ENCODE data around the gene MAB21L4. TPM values are rescaled to one million over a fixed set of nuclear protein-coding genes. Genes with fewer than 3 reads are reported as not detected.
A peak's percentile ranks its signal among the peaks of the same experiment; 100 is the strongest.

The MAB21L4 gene
- total and polyA plus RNA-seq, 2 donors from 2014 or later = 6.1 to 28.5 TPM

DNA sequence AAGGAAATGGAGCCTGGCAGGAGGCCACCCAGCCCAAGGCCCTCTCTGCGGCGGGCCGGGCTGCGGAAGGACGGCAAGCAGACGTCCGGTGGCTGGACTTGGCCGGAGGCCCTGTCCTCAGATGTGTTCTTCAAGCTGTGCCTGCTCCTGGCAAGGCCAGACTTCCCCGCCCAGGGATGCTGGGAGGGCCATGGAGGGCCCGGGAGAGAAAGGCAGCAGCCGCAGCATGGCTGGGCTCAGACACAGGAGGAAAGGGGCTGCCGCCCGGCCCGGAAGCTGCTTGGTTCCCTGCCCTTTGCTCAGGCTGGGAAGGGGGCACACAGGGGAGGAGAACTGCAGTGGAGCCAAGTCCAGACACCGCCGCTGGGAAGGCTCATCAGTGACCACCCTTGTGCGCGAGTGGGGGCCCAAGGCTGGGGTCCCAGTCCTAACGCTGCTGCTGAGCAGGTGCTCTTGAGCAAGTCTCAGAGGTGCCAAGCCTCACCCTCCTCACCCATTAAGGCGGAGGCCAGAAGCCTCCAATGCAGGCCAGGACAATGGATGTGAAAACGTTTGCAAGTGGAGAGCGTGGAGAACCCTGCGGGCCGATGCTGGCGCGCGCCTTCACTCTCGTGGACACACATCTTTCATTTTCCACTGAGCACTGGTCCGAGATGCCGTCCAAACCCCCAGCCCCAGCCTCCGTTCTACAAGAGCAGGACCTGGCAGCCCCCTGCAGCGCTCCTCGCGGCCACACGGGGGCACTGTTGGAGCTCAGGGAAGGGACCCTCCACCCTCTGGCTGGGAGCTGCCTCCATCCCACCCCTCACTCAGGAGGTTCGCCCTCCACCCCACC lies 18.1 kb upstream of the MAB21L4 start:
- Histone ChIP-seq H3K9me3 (ENCODE audit: control insufficient read depth in 2 of 3, insufficient read depth in 1 of 3, low read length in 3 of 3) (no peaks in the 10 kb centered on the region), H3K9ac (ENCODE audit: low read length in 3 of 3) (no peak overlapping the region), H3K27me3 (ENCODE audit: control insufficient read depth, insufficient read depth, low read length) (no peaks in the 10 kb centered on the region), H3K27ac (ENCODE audit: low read depth in 2 of 2, low read length in 2 of 2) (no peak overlapping the region), H3K36me3 (ENCODE audit: control insufficient read depth in 2 of 3, insufficient read depth in 3 of 3, low read length in 3 of 3) (no peaks in the 10 kb centered on the region), H3K4me3 (ENCODE audit: low read length in 3 of 3) (no peak overlapping the region), H3K4me1 (ENCODE audit: control insufficient read depth in 2 of 3, insufficient read depth in 2 of 3, low read depth in 1 of 3, low read length in 3 of 3) (peaks cover 0 to 9% (median 7%) of the 10 kb centered on the region in 3 donors)
- DNase-seq (peak; percentile 70 to 91 (median 84)), FAIRE-seq (no peak)
- TF ChIP-seq CTCF (IDR thresholded peaks at IDR 0.05; ENCODE audit: borderline replicate concordance, extremely low read depth, insufficient read depth) = peak; percentile 79
- intact Hi-C loops (cut with DNase I) = no loop called here

DNA sequence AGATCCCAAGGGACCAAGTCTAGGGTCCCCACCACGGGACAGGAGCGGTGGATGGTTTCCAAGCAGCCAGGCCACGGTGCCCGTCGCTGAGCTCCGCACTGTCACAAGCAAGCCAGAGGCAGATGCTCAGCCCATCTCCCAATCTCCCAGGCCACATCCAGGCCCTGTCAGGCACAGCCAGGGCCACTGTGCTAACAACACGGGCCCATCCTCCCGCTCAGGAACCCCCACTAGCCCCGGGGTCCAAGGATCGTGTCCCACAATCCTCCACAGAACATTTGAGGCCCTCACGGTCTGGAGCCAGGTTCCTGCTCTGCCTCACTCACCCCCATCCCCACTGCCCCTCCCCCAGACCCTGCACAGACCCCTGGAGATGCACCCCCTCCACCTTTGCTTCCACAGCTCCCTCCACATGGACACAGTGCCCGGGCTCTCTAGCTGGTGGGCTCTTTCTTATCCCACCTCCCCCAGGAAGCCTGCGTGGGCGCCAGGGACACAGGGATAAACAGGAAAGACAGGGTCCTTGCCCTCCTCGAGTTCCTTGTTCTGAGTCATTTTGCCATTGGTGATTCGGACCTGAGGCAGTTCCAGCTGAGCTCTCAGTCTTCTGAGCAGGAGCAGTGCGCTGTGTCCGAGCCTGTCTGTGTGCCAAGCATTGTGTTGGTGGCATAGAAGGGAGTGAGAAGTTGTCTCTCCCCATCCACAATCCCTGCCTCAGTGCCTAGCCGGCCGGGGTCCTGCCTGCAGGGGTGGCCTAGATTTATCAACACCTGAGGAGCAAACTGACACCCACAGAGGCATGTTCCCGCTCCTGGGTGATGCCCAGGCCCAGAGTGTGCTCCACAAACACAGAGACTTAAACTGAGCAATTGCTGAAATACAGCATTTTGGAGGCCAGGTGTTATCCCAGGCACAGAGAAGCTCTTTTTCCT lies 17.2 kb upstream of the MAB21L4 start:
- peak overlapping the region in 1 of 2 donors; percentile 23 for H3K27ac ChIP-seq (ENCODE audit: low read depth in 2 of 2, low read length in 2 of 2)
- no peak overlapping the region for H3K4me3 ChIP-seq (ENCODE audit: low read length in 3 of 3)
- H3K9me3 ChIP-seq (ENCODE audit: control insufficient read depth in 2 of 3, insufficient read depth in 1 of 3, low read length in 3 of 3) = no peaks in the 10 kb centered on the region
- no peaks in the 10 kb centered on the region for H3K36me3 ChIP-seq (ENCODE audit: control insufficient read depth in 2 of 3, insufficient read depth in 3 of 3, low read length in 3 of 3)
- peak overlapping the region in 1 of 3 donors; percentile 26 for H3K9ac ChIP-seq (ENCODE audit: low read length in 3 of 3)
- DNase-seq (peak in 1 of 5 donors; percentile 65), FAIRE-seq (no peak)
- H3K27me3 ChIP-seq (ENCODE audit: control insufficient read depth, insufficient read depth, low read length) = no peaks in the 10 kb centered on the region
- no peak for TF ChIP-seq CTCF (IDR thresholded peaks at IDR 0.05; ENCODE audit: borderline replicate concordance, extremely low read depth, insufficient read depth)
- intact Hi-C loops (cut with DNase I) = no loop called here
- peaks cover 0 to 9% (median 7%) of the 10 kb centered on the region in 3 donors for H3K4me1 ChIP-seq (ENCODE audit: control insufficient read depth in 2 of 3, insufficient read depth in 2 of 3, low read depth in 1 of 3, low read length in 3 of 3)

GRCh38 chr2:240911641-240912265 lies 15.8 kb upstream of the MAB21L4 start:
- H3K4me1 ChIP-seq (ENCODE audit: control insufficient read depth in 2 of 3, insufficient read depth in 2 of 3, low read depth in 1 of 3, low read length in 3 of 3) = peaks cover 0 to 9% (median 7%) of the 10 kb centered on the region in 3 donors
- intact Hi-C loops (cut with DNase I) = no loop called here
- H3K4me3 ChIP-seq (ENCODE audit: low read length in 3 of 3) = no peak overlapping the region
- H3K27ac ChIP-seq (ENCODE audit: low read depth in 2 of 2, low read length in 2 of 2) = no peak overlapping the region
- no peaks in the 10 kb centered on the region for H3K36me3 ChIP-seq (ENCODE audit: control insufficient read depth in 2 of 3, insufficient read depth in 3 of 3, low read length in 3 of 3)
- H3K9me3 ChIP-seq (ENCODE audit: control insufficient read depth in 2 of 3, insufficient read depth in 1 of 3, low read length in 3 of 3) = no peaks in the 10 kb centered on the region
- FAIRE-seq (no peak), DNase-seq (no peak)
- no peak overlapping the region for H3K9ac ChIP-seq (ENCODE audit: low read length in 3 of 3)
- no peaks in the 10 kb centered on the region for H3K27me3 ChIP-seq (ENCODE audit: control insufficient read depth, insufficient read depth, low read length)
- TF ChIP-seq CTCF (IDR thresholded peaks at IDR 0.05; ENCODE audit: borderline replicate concordance, extremely low read depth, insufficient read depth) = no peak

Measured in kidney (tissue), 14 donors.